ENCODE data around the gene GPHN. TPM values are rescaled to one million over a fixed set of nuclear protein-coding genes. Genes with fewer than 3 reads are reported as not detected.

Gene GPHN
- total and polyA plus RNA-seq, 2 of the 8 experiments (the other 6 are each of a cell fraction or from before 2014, with no cell fraction given): 6.0 to 16.0 TPM

GRCh38 chr14:66606826-66607225, 98.9 kb downstream of the GPHN start:
- H2BK5ac ChIP-seq (ENCODE audit: low read depth, low read length): no peak overlapping the region
- H3K56ac ChIP-seq (replicated peaks; ENCODE audit: insufficient read length, low read depth, low read length): no peak overlapping the region
- no peaks in the 10 kb centered on the region for H4K20me1 ChIP-seq (replicated peaks in 1 of 2; ENCODE audit: control insufficient read depth in 1 of 2, insufficient read depth in 2 of 2, low read length in 2 of 2)
- no peak overlapping the region for H2BK20ac ChIP-seq (ENCODE audit: low read length)
- H2BK12ac ChIP-seq (ENCODE audit: low read depth, low read length): no peak overlapping the region
- no peak for FAIRE-seq
- no peak for TF ChIP-seq JUND (IDR thresholded peaks at IDR 0.05; ENCODE audit: low read length)
- no peak for TF ChIP-seq EGR1 (IDR thresholded peaks at IDR 0.05; ENCODE audit: borderline replicate concordance, low read depth, low read length)
- no peak for TF ChIP-seq SAP30 (IDR thresholded peaks at IDR 0.05; ENCODE audit: insufficient read depth, insufficient replicate concordance, low read length)
- no peak for TF ChIP-seq SP4 (IDR thresholded peaks at IDR 0.05; ENCODE audit: low read length)
- no peak for TF ChIP-seq CTCF (IDR thresholded peaks at IDR 0.05; ENCODE audit: control extremely low read depth in 1 of 3, insufficient read depth in 1 of 3, low read depth in 1 of 3, low read length in 3 of 3)
- TF ChIP-seq JUN (IDR thresholded peaks at IDR 0.05; ENCODE audit: low read depth, low read length): no peak
- TF ChIP-seq ATF2 (IDR thresholded peaks at IDR 0.05; ENCODE audit: low read length): no peak
- H4K5ac ChIP-seq (ENCODE audit: insufficient read length, low read depth, low read length): no peak overlapping the region
- H3K23me2 ChIP-seq (ENCODE audit: low read depth, low read length): no peaks in the 10 kb centered on the region
- CTCF ChIA-PET (ENCODE audit: partially characterized antibody): no interaction called here
- no peak overlapping the region for H4K91ac ChIP-seq (replicated peaks; ENCODE audit: insufficient read length, low read length)
- H2BK15ac ChIP-seq (ENCODE audit: low read length): no peak overlapping the region
- no peak overlapping the region for H3K23ac ChIP-seq (ENCODE audit: insufficient read length)
- no peak overlapping the region for H3K14ac ChIP-seq (ENCODE audit: insufficient read length)
- POLR2A ChIA-PET (ENCODE audit: partially characterized antibody): no interaction called here
- H3K4me3 ChIP-seq (ENCODE audit: extremely low read depth in 1 of 4, insufficient read depth in 2 of 4, low read depth in 3 of 4, low read length in 4 of 4): no peak overlapping the region
- no peak overlapping the region for H4K8ac ChIP-seq (ENCODE audit: extremely low read depth, insufficient read depth, low read length)
- H3K9ac ChIP-seq (replicated peaks in 1 of 4; ENCODE audit: extremely low read depth in 1 of 4, low read depth in 3 of 4, low read length in 3 of 4): no peak overlapping the region
- no peak overlapping the region for H2AFZ ChIP-seq (ENCODE audit: low read length)
- no peak overlapping the region for H3K4me2 ChIP-seq (ENCODE audit: insufficient read depth in 1 of 2, low read depth in 2 of 2, low read length in 2 of 2)
- H3K36me3 ChIP-seq (ENCODE audit: control insufficient read depth in 2 of 4, insufficient read depth in 4 of 4, low read length in 3 of 4): no peaks in the 10 kb centered on the region; a peak in 1 of 8 replicates
- peaks cover 0 to 43% of the 10 kb centered on the region in 2 experiments; a peak in 2 of 4 replicates for H3K79me2 ChIP-seq (ENCODE audit: control insufficient read depth in 1 of 2, insufficient read depth in 2 of 2, low read length in 2 of 2)
- no peaks in the 10 kb centered on the region for H3K79me1 ChIP-seq (ENCODE audit: low read depth, low read length)
- no peaks in the 10 kb centered on the region for H3K27me3 ChIP-seq (replicated peaks in 1 of 4; ENCODE audit: control insufficient read depth in 3 of 4, extremely low read depth in 1 of 4, insufficient read depth in 3 of 4, low read length in 3 of 4)
- H3K4me1 ChIP-seq (replicated peaks in 1 of 4; ENCODE audit: control insufficient read depth in 3 of 4, insufficient read depth in 4 of 4, low read length in 3 of 4): no peaks in the 10 kb centered on the region
- H3K4ac ChIP-seq (replicated peaks; ENCODE audit: insufficient read length, low read depth, low read length): no peak overlapping the region
- no peak for DNase-seq (ENCODE audit: low read depth in 1 of 2, low spot score in 2 of 2)
- H2AK5ac ChIP-seq (ENCODE audit: low read depth, low read length): no peak overlapping the region
- H3K18ac ChIP-seq (ENCODE audit: extremely low read depth, low read length): no peak overlapping the region
- no peak overlapping the region for H3K27ac ChIP-seq (ENCODE audit: low read depth, low read length)
- H3K9me3 ChIP-seq (ENCODE audit: insufficient read depth in 2 of 2, low read depth in 1 of 2, low read length in 1 of 2): peaks cover 0 to 5% of the 10 kb centered on the region in 2 experiments; a peak in 1 of 4 replicates
- H2BK120ac ChIP-seq (replicated peaks; ENCODE audit: low read depth, low read length): no peak overlapping the region
- 95% methylated on average over 2 of the region's 2 CpGs; no CpG with 5 or more reads in 1 of the 2 experiments for WGBS, 2 experiments (ENCODE audit: extremely low coverage in 1 of 2, insufficient coverage in 1 of 2, insufficient read length in 1 of 2, insufficient replicate concordance in 2 of 2, low coverage in 1 of 2, low lambda C conversion rate in 2 of 2, missing lambda C conversion rate in 1 of 2)

Measured in H1 (cell line).